ENCODE results near the gene SLC35F3. TPM values are rescaled to one million over a fixed set of nuclear protein-coding genes. Genes with fewer than 3 reads are reported as not detected.

The SLC35F3 gene
- total RNA-seq, 1 donor from 2014 or later = 0.36 TPM

DNA sequence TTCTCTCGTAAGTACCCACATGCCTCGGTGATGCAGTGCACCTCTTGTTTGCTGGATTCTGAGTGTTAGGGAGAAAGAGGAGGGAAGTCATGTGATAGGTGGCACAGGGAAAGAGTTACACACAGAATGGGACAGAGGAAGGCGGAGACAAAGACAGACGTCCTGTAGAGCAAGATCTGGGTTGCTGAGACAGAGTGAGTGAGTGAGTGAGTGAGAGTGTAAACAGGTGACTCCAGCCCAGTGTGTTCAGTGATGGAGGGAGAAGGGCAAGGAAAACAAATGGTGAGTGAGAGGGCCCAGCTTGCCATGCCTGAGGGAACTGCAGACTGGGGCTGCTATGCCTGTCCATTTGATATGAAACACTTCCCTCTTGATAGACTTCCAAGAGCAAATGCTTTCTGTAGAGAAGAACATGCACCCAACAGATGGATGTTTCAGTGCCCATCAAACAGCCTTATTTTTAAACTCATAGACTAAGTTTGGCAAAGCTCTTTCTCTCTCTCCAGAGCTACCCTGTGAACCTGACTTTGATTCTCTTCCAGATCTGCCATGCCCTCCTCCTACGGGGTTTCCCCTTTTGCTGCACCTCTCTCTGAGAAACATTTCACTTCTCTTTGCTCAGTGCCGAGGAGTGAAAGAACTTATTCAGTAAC is 258.9 kb downstream of the SLC35F3 start:
- no peak for TF ChIP-seq CTCF (IDR thresholded peaks at IDR 0.05; ENCODE audit: unreplicated experiment)
- Mint-ChIP-seq H3K4me1 (ENCODE audit: unreplicated experiment) (no peaks in the 10 kb centered on the region), H3K4me3 (ENCODE audit: unreplicated experiment) (no peak overlapping the region), H3K36me3 (ENCODE audit: low read depth, unreplicated experiment) (no peaks in the 10 kb centered on the region), H3K27ac (ENCODE audit: unreplicated experiment) (no peak overlapping the region), H3K27me3 (ENCODE audit: unreplicated experiment) (peaks cover 4% of the 10 kb centered on the region), H3K9me3 (ENCODE audit: unreplicated experiment) (no peaks in the 10 kb centered on the region)
- no peak for DNase-seq (ENCODE audit: low spot score)

GRCh38 chr1:234164098-234164709 is 259.7 kb downstream of the SLC35F3 start:
- TF ChIP-seq CTCF (IDR thresholded peaks at IDR 0.05; ENCODE audit: unreplicated experiment) = no peak
- Mint-ChIP-seq H3K27me3 (ENCODE audit: unreplicated experiment) (peaks cover 4% of the 10 kb centered on the region), H3K27ac (ENCODE audit: unreplicated experiment) (no peak overlapping the region), H3K4me1 (ENCODE audit: unreplicated experiment) (no peaks in the 10 kb centered on the region), H3K4me3 (ENCODE audit: unreplicated experiment) (no peak overlapping the region), H3K9me3 (ENCODE audit: unreplicated experiment) (no peaks in the 10 kb centered on the region), H3K36me3 (ENCODE audit: low read depth, unreplicated experiment) (no peaks in the 10 kb centered on the region)
- no peak for DNase-seq (ENCODE audit: low spot score)

DNA sequence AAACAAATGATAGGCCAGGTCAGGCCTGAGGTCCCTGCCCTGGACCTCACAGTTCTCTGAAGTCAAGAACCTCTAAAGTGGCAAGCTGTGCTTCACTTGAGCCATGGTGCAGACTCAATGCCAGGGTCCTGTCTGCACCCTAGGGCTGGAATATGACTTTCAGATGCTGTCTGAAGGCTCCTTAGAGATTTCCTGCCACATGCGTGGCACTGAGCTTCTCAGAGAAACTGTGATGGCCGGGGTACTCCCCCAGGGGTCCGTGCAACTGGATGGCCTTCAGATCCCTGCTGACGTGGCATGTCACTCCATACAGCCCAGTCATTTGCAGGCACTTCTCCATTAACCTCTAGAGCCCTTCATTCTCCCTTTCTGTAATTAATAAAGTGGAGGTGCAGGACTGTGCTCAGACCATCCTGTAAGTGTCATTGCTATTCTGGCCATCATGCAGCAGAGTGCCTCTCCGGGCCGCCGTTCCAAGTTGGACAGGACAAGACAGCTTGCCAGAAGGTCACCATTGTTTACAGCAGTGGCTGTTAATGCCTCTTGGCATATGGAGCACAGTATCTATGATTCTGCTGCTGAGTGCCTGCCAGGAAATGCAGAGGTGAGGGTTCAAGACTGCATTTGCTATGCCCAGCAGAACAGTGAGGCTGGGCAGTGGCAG is 263.7 kb downstream of the SLC35F3 start:
- TF ChIP-seq CTCF (IDR thresholded peaks at IDR 0.05; ENCODE audit: unreplicated experiment) = no peak
- Mint-ChIP-seq H3K4me1 (ENCODE audit: unreplicated experiment) (no peaks in the 10 kb centered on the region), H3K4me3 (ENCODE audit: unreplicated experiment) (no peak overlapping the region), H3K36me3 (ENCODE audit: low read depth, unreplicated experiment) (no peaks in the 10 kb centered on the region), H3K9me3 (ENCODE audit: unreplicated experiment) (no peaks in the 10 kb centered on the region), H3K27me3 (ENCODE audit: unreplicated experiment) (peaks cover 4% of the 10 kb centered on the region), H3K27ac (ENCODE audit: unreplicated experiment) (no peak overlapping the region)
- no peak for DNase-seq (ENCODE audit: low spot score)

DNA sequence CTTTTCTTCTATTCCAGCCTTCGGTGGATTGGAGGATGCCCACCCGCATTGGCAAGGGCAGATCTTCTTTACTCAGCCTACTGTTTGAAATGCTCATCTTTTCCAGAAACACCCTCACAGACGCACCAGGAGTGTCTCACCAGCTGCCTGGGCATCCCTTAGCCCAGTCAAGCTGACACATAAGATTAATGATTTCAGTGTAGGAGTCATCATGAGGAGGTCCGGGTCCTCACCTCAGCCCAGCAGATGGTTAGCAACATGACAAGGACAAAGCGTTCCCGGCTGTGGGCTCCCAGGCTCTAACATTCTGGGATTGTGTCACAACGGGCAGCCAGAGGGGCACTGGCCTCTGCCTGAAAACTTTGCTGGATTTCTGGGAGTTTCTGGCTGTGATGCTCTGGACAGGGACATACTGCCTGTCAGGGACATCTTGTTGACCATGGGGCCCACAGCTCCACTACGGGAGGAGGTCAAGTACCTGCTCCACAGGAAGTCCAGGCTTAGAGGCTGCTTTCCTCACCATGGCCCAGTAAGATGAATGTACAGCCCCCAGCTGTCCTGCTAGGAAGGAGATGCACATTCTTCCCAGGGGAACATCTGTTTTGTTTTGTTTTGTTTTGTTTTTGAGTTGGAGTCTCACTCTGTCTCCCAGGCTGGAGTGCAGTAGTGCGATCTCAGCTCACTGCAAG is 264.8 kb downstream of the SLC35F3 start:
- H3K27ac Mint-ChIP-seq (ENCODE audit: unreplicated experiment) = no peak overlapping the region
- no peak for TF ChIP-seq CTCF (IDR thresholded peaks at IDR 0.05; ENCODE audit: unreplicated experiment)
- no peak for DNase-seq (ENCODE audit: low spot score)
- no peaks in the 10 kb centered on the region for H3K36me3 Mint-ChIP-seq (ENCODE audit: low read depth, unreplicated experiment)
- H3K9me3 Mint-ChIP-seq (ENCODE audit: unreplicated experiment) = no peaks in the 10 kb centered on the region
- peaks cover 4% of the 10 kb centered on the region for H3K27me3 Mint-ChIP-seq (ENCODE audit: unreplicated experiment)
- H3K4me1 Mint-ChIP-seq (ENCODE audit: unreplicated experiment) = no peaks in the 10 kb centered on the region
- no peak overlapping the region for H3K4me3 Mint-ChIP-seq (ENCODE audit: unreplicated experiment)
